Measurements from ENCODE around the gene SNX2.

GRCh38 chr5:122844910-122845228 lies 70.0 kb downstream of the SNX2 start:
- TF ChIP-seq RAD21 (IDR thresholded peaks at IDR 0.05; ENCODE audit: low read depth) (no peak), CEBPB (IDR thresholded peaks at IDR 0.05) (no peak), CREB1 (IDR thresholded peaks at IDR 0.05; ENCODE audit: low read depth) (no peak), TCF12 (IDR thresholded peaks at IDR 0.05; ENCODE audit: low read depth) (no peak), EP300 (IDR thresholded peaks at IDR 0.05; ENCODE audit: borderline replicate concordance) (no peak), REST (IDR thresholded peaks at IDR 0.05; ENCODE audit: low read depth) (no peak), ZBTB7A (IDR thresholded peaks at IDR 0.05; ENCODE audit: low read depth) (no peak), TEAD4 (IDR thresholded peaks at IDR 0.05) (no peak), TAF1 (IDR thresholded peaks at IDR 0.05; ENCODE audit: low read depth) (no peak), NFIC (IDR thresholded peaks at IDR 0.05) (no peak)

All from Ishikawa (cell line).